NAMALWA (cell line): ENCODE measurements around the gene ROMO1.

Source experiments
- DNase-seq: peaks from one replicate; pipeline ENCODE4 v3.0.0-alpha.2; 2015; ENCODE audit warnings: low spot score

ROMO1 gene

GRCh38 chr20:35699127-35699956, at the start of gene ROMO1, which contains the start of gene NFS1:
ROMO1 (plus strand) TSS chr20:35699405; CDS start chr20:35699633, 228 bp downstream.
NFS1 (minus strand) TSS chr20:35699352; CDS start chr20:35699288, 64 bp downstream.
- DNase-seq, result peak; percentile 94

GRCh38 chr20:35650632-35651031, 48.6 kb upstream of the ROMO1 start:
- DNase-seq, result no peak

- DNase-seq, result no peak
These were observed 47.2 kb upstream of the ROMO1 start for GRCh38 chr20:35651958-35652357.

- DNase-seq, result no peak
These were observed 46.4 kb upstream of the ROMO1 start for GRCh38 chr20:35652641-35653429.

GRCh38 chr20:35653430-35653734, 45.8 kb upstream of the ROMO1 start:
- no peak for DNase-seq

GRCh38 chr20:35653893-35654292, 45.3 kb upstream of the ROMO1 start:
- no peak for DNase-seq

GRCh38 chr20:35654415-35654814, 44.8 kb upstream of the ROMO1 start:
- no peak for DNase-seq

GRCh38 chr20:35657271-35657670, 41.9 kb upstream of the ROMO1 start:
- no peak for DNase-seq

- no peak for DNase-seq
These were observed 38.9 kb upstream of the ROMO1 start for GRCh38 chr20:35660122-35660937.

- no peak for DNase-seq
These were observed 38.2 kb upstream of the ROMO1 start for GRCh38 chr20:35661053-35661452.

- peak; percentile 27 for DNase-seq
These were observed 37.3 kb upstream of the ROMO1 start for GRCh38 chr20:35661908-35662307.

- DNase-seq, result peak; percentile 22
These were observed 36.7 kb upstream of the ROMO1 start for GRCh38 chr20:35662551-35662950.

- peak; percentile 82 for DNase-seq
These were observed 35.4 kb upstream of the ROMO1 start for GRCh38 chr20:35663516-35664465.

GRCh38 chr20:35664466-35665206, 34.6 kb upstream of the ROMO1 start, which contains the start of the genes CPNE1 and RBM12:
CPNE1 (minus strand) TSS chr20:35664900; CDS start chr20:35632923, 31,977 bp downstream.
RBM12 (minus strand) TSS chr20:35664900; CDS start chr20:35655322, 9,578 bp downstream.
- DNase-seq, result peak; percentile 96

- DNase-seq, result no peak
These were observed 33.3 kb upstream of the ROMO1 start for GRCh38 chr20:35665949-35666288.

GRCh38 chr20:35669221-35669620, 30.0 kb upstream of the ROMO1 start:
- no peak for DNase-seq

GRCh38 chr20:35669681-35670080, 29.5 kb upstream of the ROMO1 start:
- DNase-seq, result no peak

- no peak for DNase-seq
These were observed 25.3 kb upstream of the ROMO1 start for GRCh38 chr20:35673884-35674283.

GRCh38 chr20:35674921-35675320, 24.3 kb upstream of the ROMO1 start:
- no peak for DNase-seq

- DNase-seq, result no peak
These were observed 18.6 kb upstream of the ROMO1 start for GRCh38 chr20:35680452-35681183.
